ENCODE measurements around the gene NID1. TPM values are rescaled to one million over a fixed set of nuclear protein-coding genes. Genes with fewer than 3 reads are reported as not detected.

NID1 gene
- polyA plus RNA-seq, 1 donor (not counting 4 experiments of a cell fraction or from before 2014, with no cell fraction given), result 1.8 TPM

DNA sequence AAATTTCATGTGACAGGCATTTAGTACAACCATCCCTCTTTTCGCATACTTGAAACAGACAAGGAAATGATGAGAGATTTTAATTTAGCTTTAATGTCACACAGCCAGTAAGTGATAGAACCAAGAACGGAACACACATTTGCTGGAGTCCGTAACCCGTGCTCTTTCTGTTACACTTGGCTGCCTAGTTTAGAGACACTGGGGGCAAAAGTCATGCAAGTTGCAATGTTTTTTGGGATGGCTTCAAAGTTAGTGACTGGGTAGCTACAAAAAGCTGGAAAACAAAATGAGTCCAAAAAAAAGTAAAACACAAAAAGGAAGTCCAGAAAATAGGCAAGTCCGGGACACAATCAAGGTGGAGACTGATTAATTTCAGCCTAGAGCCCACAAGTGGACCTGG is 5.9 kb downstream of the NID1 start:
- H3K4me1 ChIP-seq (ENCODE audit: control insufficient read depth, extremely low read depth, insufficient read depth, low read length), result no peaks in the 10 kb centered on the region
- dilution Hi-C loops (cut with MboI; ENCODE audit: extremely low pct_ligation_motif_present, low sequenced_read_pairs), result no loop called here

DNA sequence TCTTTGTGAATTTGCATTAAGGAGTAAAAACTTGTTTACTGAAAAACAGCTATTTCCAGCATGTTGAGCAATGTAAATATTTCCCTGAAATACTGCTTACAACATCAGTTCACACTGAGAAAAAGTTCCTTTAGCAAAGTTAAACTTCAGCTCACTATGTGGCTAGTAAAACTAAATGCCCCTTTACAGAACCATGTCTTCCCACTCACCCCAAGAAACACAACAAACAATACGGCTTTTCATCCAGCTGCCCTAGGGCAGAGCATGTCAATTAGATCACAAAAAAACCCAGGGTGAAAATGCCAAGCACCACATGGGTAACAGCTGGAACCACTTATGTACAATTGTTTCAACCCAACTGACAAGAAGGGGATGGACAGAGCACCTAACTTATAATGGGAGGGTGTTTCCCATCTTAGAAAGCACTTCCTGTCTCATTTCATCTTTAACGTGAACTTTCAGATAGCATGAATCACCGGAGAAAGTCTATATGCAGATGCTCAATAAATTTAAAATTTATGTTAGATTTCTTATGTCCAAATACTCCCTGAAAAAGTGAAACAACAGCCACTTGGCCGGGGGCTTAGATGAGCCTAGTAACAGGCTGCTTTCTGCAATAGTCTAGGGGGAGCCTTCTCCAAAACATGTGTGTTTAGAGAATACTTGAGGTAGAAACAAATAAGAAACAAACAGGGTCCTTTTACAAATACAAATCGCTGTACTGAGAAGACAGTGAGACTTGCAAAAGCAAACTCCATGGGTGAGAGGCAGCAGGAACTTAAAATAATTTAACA is 6.6 kb downstream of the NID1 start:
- no peaks in the 10 kb centered on the region for H3K4me1 ChIP-seq (ENCODE audit: control insufficient read depth, extremely low read depth, insufficient read depth, low read length)
- no peak overlapping the region for H3K9ac ChIP-seq (ENCODE audit: control insufficient read depth, extremely low read depth, insufficient read depth, low read length)
- no peak overlapping the region for H2AFZ ChIP-seq (ENCODE audit: control insufficient read depth, low read length)
- no peak overlapping the region for H3K4me3 ChIP-seq (ENCODE audit: control insufficient read depth in 2 of 3, extremely low read depth in 1 of 3, insufficient read depth in 2 of 3, low read depth in 1 of 3, low read length in 3 of 3)
- no peak overlapping the region for H3K27ac ChIP-seq (ENCODE audit: control insufficient read depth, insufficient read depth, low read length)
- no peak overlapping the region for H3K4me2 ChIP-seq (ENCODE audit: control insufficient read depth, extremely low read depth, insufficient read depth, low read depth, low read length)
- dilution Hi-C loops (cut with MboI; ENCODE audit: extremely low pct_ligation_motif_present, low sequenced_read_pairs), result no loop called here
- H3K9me3 ChIP-seq (ENCODE audit: control insufficient read depth, low read depth, low read length), result no peaks in the 10 kb centered on the region
- H4K20me1 ChIP-seq (ENCODE audit: control insufficient read depth, extremely low read depth, insufficient read depth, low read length), result no peaks in the 10 kb centered on the region
- TF ChIP-seq, protein P1, sequence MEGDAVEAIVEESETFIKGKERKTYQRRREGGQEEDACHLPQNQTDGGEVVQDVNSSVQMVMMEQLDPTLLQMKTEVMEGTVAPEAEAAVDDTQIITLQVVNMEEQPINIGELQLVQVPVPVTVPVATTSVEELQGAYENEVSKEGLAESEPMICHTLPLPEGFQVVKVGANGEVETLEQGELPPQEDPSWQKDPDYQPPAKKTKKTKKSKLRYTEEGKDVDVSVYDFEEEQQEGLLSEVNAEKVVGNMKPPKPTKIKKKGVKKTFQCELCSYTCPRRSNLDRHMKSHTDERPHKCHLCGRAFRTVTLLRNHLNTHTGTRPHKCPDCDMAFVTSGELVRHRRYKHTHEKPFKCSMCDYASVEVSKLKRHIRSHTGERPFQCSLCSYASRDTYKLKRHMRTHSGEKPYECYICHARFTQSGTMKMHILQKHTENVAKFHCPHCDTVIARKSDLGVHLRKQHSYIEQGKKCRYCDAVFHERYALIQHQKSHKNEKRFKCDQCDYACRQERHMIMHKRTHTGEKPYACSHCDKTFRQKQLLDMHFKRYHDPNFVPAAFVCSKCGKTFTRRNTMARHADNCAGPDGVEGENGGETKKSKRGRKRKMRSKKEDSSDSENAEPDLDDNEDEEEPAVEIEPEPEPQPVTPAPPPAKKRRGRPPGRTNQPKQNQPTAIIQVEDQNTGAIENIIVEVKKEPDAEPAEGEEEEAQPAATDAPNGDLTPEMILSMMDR (optimal IDR thresholded peaks at IDR 0.05 in 1 of 3, IDR thresholded peaks at IDR 0.05 in 1 of 3, conservative IDR thresholded peaks at IDR 0.05 in 1 of 3; ENCODE audit: extremely low read depth in 1 of 3, insufficient read depth in 2 of 3, low read length in 3 of 3), result no peak
- no peak for TF ChIP-seq EZH2 (IDR thresholded peaks at IDR 0.05; ENCODE audit: low read length)
- H3K27me3 ChIP-seq (ENCODE audit: control insufficient read depth, extremely low read depth, insufficient read depth, low read length), result no peaks in the 10 kb centered on the region
- no peaks in the 10 kb centered on the region for H3K79me2 ChIP-seq (ENCODE audit: control insufficient read depth, insufficient read depth, low read length)
- no peak for FAIRE-seq
- H3K9me1 ChIP-seq (ENCODE audit: control insufficient read depth, extremely low read depth, insufficient read depth, low read length), result no peaks in the 10 kb centered on the region
- DNase-seq (ENCODE audit: low read depth, low spot score), result no peak
- H3K36me3 ChIP-seq (ENCODE audit: control insufficient read depth in 2 of 2, extremely low read depth in 1 of 2, insufficient read depth in 2 of 2, low read length in 2 of 2), result no peaks in the 10 kb centered on the region

More for the DNA sequence above, 5.9 kb downstream of the NID1 start:
- Histone ChIP-seq H3K9me3 (ENCODE audit: control insufficient read depth, low read depth, low read length) (no peaks in the 10 kb centered on the region), H3K9ac (ENCODE audit: control insufficient read depth, extremely low read depth, insufficient read depth, low read length) (no peak overlapping the region), H3K27ac (ENCODE audit: control insufficient read depth, insufficient read depth, low read length) (no peak overlapping the region), H2AFZ (ENCODE audit: control insufficient read depth, low read length) (no peak overlapping the region), H3K4me2 (ENCODE audit: control insufficient read depth, extremely low read depth, insufficient read depth, low read depth, low read length) (no peak overlapping the region), H3K79me2 (ENCODE audit: control insufficient read depth, insufficient read depth, low read length) (no peaks in the 10 kb centered on the region), H3K9me1 (ENCODE audit: control insufficient read depth, extremely low read depth, insufficient read depth, low read length) (no peaks in the 10 kb centered on the region), H4K20me1 (ENCODE audit: control insufficient read depth, extremely low read depth, insufficient read depth, low read length) (no peaks in the 10 kb centered on the region), H3K4me3 (ENCODE audit: control insufficient read depth in 2 of 3, extremely low read depth in 1 of 3, insufficient read depth in 2 of 3, low read depth in 1 of 3, low read length in 3 of 3) (no peak overlapping the region), H3K36me3 (ENCODE audit: control insufficient read depth in 2 of 2, extremely low read depth in 1 of 2, insufficient read depth in 2 of 2, low read length in 2 of 2) (no peaks in the 10 kb centered on the region), H3K27me3 (ENCODE audit: control insufficient read depth, extremely low read depth, insufficient read depth, low read length) (peaks cover 6% of the 10 kb centered on the region)
- TF ChIP-seq EZH2 (IDR thresholded peaks at IDR 0.05; ENCODE audit: low read length), result no peak
- TF ChIP-seq, protein P1 (optimal IDR thresholded peaks at IDR 0.05 in 1 of 3, IDR thresholded peaks at IDR 0.05 in 1 of 3, conservative IDR thresholded peaks at IDR 0.05 in 1 of 3; ENCODE audit: extremely low read depth in 1 of 3, insufficient read depth in 2 of 3, low read length in 3 of 3), result no peak
- DNase-seq (ENCODE audit: low read depth, low spot score), result no peak
- FAIRE-seq, result no peak

All from keratinocyte (primary cell).